ENCODE measurements around the gene CDC16.
"Not testable (repeated sequence)": the region's sequence is repeated elsewhere in the genome, so short reads cannot be mapped to it uniquely, and the experiment has no call there.

CDC16 gene, protein sequence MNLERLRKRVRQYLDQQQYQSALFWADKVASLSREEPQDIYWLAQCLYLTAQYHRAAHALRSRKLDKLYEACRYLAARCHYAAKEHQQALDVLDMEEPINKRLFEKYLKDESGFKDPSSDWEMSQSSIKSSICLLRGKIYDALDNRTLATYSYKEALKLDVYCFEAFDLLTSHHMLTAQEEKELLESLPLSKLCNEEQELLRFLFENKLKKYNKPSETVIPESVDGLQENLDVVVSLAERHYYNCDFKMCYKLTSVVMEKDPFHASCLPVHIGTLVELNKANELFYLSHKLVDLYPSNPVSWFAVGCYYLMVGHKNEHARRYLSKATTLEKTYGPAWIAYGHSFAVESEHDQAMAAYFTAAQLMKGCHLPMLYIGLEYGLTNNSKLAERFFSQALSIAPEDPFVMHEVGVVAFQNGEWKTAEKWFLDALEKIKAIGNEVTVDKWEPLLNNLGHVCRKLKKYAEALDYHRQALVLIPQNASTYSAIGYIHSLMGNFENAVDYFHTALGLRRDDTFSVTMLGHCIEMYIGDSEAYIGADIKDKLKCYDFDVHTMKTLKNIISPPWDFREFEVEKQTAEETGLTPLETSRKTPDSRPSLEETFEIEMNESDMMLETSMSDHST

DNA sequence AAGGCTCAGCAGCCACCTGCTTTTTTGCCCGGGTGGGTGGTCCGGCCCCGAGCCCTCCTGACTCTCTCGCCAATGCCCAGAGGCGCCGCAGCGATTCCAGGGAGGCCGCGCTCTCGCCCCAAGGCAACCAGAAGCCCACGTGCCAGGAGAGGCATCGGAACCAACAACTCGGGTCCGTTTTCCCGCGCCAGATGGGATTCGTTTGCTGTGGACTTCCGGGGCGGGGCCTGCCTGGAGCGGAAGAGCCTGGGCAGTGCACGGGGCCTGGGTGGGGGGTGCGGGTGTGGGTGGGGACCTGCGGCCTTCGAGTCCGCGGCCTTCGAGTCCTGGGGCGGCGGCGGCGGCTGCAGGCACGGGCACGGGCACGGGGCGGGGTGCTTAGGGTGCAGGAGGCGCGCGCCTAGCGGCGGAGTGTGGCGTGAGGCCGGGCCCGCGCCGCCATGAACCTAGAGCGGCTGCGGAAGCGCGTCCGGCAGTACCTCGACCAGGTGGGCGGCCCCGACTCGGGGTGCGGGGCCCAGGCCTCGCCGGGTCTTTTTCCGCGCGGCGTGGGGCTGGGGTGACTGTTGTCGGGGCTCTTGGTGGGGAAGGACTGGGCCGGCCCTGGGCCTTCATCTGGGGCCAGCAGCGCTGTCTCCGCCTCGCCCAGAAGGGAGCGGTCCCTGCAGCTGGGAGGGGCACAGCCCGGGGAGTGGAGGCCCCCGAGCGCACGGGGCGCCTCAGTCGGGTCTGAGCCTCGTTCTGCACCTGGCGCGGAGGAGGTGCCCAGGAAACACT lies at the start of gene CDC16:
Gene CDC16, plus strand, starts transcription at position 253 of the 777 bp plus-strand sequence. Its CDS starts 188 bp downstream, at position 441.
- peak; percentile 92 for DNase-seq

DNA sequence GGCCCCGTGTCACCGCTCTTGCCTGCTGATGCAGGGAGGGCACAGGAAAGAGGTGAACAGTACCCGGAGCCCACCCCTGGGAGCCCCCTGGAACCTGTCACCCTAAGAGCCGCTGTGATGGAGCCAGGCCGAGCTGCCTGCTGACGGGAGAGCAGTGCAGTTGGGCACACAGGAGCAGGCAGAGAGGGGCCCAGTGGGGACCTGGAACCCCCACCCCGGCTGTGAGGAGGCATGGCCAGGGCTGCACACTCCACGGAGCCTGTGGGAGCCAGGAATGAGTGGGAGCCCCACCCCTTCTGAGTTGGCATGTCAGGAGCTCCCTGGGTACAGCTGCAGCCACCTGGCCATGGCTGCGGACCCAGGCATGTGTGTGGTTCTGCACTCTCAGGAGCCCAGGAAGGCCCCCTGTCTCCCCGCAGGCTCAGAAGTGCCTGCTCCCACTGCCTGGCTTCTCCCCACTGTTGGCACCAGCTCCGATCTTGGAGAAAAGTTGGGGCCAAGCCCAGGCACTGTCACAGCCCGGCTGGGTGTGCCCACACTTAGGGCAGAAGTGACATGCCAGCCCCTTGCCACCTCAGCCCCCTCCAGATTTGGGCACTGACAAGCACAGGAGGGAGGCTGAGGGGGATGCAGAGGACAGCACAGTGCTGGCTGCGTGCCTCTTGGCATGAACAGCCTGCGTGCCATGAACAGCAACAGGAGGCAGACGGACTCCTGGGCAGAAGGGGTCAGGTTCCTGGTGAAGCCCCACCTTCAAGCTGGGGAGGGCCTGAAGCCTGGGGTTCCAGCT lies 49.3 kb upstream of the CDC16 start:
- no peak for DNase-seq

DNA sequence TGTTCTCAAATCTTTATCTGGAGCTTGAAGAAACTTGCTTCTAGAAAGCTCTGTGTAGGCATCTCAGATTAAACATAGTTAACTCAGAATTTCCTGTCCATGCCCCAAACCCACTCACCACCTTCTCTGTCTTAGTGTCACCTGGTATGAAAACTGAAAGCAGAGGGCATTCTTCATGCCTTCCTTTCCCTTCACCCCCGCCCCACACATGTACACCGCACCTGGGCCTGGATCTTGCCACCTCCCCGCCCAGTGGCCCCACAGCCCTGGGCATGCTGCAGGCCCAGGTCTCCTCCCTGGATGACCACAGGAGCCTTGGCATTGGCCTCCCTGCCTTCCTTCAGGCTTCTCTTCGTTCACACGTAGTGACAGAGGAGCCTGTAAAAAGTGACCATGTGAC lies 39.8 kb upstream of the CDC16 start:
- DNase-seq, result no peak

DNA sequence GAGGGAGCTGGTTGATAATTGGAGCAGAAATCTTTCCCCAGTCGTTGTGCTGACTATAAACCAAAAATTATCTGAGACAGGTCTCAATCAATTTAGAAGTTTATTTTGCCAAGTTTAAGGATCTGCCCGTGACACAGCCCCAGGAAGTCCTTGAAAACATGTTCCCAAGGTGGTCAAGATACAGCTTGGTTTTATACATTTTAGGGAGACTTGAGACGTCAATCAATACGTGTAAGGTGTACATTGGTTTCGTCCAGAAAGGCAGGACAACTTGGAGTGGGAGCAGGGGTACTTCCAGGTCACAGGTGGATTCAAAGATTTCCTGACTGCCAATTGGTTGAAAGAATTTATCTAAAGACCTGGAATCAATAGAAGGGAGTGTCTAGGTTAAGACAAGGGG lies 38.1 kb upstream of the CDC16 start:
- no peak for DNase-seq

DNA sequence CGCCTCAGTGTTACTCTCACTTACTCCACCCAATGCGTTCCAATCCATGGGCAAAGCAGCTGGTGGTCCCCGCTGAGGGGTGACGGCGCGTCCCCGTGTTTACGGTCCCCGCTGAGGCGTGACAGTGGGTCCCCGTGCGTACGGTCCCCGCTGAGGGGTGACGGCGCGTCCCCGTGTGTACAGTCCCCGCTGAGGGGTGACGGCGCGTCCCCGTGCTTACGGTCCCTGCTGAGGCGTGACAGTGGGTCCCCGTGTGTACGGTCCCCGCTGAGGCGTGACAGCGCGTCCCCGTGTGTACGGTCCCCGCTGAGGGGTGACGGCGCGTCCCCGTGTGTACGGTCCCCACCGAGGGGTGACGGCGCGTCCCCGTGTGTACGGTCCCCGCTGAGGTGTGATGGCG lies 36.1 kb upstream of the CDC16 start:
- DNase-seq, result no peak

DNA sequence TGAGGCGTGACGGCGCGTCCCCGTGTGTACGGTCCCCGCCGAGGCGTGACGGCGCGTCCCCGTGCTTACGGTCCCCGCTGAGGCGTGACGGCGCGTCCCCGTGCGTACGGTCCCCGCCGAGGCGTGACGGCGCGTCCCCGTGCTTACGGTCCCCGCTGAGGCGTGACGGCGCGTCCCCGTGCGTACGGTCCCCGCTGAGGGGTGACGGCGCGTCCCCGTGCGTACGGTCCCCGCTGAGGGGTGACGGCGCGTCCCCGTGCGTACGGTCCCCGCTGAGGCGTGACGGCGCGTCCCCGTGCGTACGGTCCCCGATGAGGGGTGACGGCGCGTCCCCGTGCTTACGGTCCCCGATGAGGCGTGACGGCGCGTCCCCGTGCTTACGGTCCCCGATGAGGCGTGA lies 35.2 kb upstream of the CDC16 start:
- not testable (repeated sequence) for DNase-seq

DNA sequence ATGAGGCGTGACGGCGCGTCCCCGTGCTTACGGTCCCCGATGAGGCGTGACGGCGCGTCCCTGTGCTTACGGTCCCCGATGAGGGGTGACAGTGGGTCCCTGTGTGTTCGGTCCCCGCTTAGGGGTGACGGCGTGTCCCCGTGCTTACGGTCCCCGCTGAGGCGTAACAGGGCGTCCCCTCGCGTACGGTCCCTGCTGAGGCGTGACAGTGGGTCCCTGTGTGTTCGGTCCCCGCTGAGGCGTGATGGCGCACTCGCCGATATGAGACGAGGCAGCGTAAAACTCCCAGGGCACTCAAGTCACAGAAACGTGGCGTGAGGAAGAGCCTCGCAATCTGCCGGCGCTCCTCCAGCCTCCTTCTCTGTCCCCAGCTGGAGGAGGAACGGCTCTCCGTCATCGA lies 34.7 kb upstream of the CDC16 start:
- no peak for DNase-seq

DNA sequence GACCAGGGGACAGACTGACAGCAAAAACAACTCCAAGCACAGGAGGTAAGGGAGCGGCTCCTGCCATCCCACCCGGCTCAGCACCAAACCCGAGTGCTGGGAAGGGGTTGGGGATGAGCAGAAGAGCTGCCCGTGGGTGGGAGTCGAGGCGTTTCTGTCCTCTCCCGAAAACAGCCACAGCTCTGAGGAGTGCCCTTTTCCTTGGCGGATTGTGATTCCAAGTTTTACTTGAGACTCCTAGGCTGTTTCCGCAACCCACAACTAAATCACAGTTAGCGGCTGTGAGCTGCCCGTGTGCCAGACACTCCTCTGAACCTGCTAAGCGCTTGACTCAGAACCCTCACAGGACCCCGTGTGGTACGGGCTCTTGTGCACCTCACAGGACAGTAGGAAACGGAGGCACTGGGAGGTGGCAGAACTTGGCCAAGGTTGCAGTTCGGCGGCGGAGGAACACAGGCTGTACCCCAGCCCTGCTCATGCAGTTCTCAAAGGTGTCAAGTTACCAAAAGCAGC lies 34.2 kb upstream of the CDC16 start:
- no peak for DNase-seq

DNA sequence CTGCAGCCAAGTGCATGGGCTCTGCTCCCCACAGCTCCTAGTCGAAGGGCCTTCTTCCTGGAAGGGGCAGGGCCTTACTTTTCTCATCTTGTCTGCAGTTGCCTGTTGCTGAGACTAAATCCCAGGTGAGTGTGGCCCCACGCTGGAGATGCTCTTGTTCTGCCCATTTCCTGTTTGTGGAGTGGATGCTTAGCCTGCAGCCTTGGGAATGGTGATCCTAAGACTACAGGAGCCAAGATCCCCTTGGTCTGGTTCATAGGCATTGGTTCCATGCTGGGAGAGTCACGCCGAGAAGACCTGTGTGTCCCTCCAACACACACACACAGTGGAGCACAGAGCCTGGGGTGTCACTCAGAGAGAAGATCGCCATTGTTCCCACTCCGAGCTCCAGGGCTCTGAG lies 32.1 kb upstream of the CDC16 start:
- DNase-seq, result no peak

DNA sequence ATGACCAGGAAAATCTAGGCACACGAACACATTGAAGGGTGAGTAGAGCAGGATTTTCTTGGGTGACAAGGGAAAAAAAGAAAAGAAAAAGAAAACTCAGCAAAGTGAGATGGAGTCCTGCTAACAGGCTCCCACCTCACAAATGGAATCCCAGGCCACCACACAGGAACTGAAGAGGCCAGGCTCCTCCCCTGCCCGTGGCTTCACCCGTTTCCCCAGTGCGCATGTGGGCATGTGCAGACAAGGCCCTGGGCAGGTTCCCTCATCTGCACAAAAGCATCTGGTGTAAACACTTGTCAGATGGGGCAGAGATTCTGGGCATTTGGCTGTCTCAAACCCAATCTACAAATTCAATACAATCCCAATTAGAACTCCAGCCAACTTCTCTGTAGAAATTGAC lies 31.2 kb upstream of the CDC16 start:
- no peak for DNase-seq

DNA sequence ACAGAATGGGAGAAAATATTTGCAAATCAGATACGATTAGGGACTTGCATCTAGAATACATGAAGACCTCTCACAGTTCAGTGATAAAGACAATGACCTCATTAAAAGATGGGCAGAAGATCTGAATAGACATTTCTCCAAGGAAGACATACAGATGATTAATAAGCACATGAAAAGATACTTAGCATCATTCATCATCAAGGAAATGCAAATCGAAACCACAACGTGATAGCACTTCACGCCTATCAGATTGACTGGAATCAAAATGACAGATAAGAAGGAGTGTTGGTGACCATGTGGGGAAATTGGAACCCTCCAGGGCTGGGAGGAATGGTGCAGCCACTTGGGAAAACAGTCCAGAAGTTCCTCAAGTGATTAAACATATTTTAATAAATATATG lies 29.8 kb upstream of the CDC16 start:
- DNase-seq, result no peak

DNA sequence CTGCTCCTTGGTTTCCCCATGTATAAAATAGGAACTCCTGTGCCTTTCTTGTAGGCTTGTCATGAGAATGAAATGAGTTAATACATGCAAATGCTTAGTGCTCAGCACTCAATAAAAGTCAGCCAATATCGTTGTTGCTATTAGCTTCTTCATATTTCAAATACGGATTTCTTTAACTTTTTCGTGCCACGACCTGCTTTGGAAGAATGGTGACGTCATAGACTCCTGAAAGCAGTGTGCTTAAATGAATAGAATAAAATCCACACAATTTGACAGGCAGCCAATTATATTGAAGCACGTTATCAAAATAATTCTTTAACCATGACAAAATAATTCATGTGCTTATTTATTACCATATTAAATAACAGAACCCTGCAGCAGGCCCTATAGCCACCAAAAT lies 26.6 kb upstream of the CDC16 start:
- no peak for DNase-seq

DNA sequence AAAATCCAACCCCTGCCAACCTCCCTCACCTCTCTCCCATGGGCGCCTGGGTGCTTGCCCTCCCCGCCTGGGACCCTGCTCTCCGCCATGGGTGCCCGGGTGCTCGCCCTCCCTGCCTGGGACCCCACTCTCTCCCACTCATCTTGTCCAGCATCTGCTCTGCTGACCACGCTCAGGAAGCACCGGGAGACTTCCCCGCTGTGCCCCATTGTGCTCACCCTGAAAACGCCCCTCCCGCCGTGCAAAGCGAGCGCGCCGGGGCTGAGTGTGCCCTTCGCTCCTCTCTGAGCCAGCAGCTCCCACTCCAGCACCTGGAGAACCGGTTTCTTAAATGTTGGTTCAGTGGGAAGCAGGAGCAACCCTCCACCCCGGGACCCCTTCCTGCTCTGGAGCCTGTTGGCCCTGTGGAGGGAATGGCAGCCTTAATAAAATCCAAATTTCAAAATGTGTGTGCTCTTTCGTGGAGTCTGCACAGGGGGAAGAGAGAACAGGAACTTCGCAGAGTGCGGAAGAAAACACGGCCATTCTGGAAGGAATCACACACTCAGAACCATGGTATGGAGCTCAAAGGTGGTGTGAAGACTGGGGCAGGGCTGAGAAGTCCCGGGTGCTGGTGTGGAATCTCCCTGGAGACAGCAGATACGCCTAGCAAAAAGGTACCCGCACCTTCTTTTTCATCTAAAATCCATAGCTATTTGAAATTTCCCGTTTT lies 23.1 kb upstream of the CDC16 start:
- DNase-seq, result no peak

DNA sequence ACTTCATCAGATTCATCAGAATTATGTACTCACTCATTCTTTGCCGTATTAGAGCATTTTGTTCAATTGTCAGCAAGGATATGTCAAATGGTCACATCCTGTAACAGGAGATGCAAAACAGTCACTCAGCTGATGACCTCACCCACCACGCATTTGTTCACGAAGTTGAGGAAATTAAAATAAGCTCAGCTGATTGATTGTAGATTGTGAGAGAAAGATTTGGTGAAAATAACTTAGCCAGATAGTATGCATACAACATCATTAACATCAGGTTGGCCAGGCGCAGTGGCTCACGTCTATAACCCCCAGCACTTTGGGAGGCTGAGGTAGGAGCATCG lies 22.6 kb upstream of the CDC16 start:
- DNase-seq, result peak; percentile 61

DNA sequence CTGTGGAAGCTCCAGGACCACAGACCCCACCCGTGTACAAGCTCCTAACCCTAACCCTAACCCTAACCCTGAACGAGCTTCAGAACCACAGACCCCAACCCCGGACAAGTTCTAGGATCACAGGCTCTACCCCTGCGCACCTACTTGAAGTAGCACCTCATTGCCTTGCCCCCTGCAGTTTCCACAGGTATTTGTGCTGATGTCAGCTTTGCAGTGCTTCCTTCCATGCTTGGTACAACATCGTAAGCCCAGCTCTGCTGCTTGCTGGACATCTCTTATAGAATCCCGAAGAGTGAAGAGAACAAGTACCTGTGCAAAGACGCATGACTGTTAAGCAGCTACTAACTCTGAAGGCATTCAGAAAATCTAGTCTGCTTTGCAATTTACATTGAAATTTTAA lies 20.7 kb upstream of the CDC16 start:
- DNase-seq, result no peak

DNA sequence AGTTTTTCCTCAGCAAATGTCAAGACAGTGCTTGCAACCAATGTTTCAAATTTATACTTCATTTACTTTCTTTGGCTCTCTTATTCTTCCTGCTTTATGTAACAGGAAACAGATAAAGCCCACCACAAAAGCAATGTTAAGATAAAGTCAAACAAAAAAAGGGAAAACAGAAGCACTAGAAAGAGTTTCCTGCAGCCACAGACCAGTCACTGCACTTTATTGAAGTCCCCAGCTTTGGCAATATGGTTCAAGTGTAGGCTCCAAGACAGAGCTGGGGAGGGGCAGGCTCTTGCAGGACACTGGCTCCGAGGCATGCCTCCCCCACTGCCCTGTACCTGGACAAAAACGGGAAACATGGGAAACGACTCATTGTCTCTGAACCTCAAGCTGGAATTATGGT lies 15.3 kb upstream of the CDC16 start:
- DNase-seq, result no peak

DNA sequence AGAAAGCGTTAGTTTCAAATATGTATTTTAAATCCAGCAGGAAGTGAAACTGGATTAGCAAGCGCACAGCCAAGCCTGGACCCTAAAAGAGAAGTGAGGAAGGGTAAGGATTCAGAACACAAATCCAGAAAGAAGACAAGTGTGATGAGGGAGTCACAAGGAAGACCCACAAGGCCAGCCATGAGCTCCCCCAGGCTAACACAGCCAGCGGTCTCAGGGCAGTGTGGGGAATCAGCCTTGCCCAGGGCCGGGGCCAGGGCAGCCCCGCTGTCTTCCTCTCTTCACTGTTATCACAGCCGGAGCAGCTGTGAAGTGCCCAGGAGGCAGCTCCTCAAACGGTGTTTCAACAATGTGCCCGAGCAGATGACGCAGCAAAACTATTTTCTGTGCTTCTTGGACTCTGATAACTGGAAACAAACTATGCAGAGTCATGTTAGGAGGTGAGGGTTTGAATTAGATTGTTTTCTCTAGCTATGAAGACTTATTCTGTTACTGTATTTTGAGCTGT lies 12.2 kb upstream of the CDC16 start:
- no peak for DNase-seq

DNA sequence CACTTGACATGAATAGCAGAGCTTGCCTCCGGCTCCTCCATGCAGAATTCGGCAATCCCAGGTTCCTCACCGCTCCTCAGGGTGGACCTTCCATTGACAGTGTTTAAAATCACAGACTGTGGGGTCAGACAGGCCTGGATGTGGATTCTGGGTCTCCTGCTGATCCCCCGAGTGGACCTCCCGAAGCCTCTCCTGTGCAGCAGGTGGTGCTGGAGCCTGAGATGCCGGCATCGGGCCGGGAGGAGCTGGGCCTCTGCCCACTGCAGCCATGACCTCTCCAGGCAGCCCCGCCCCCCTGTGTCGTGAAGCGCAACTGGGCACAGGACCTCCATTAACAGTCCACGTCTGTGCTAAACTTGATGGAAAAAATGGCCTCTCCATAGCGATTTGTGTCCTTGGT lies 10.5 kb upstream of the CDC16 start:
- no peak for DNase-seq

DNA sequence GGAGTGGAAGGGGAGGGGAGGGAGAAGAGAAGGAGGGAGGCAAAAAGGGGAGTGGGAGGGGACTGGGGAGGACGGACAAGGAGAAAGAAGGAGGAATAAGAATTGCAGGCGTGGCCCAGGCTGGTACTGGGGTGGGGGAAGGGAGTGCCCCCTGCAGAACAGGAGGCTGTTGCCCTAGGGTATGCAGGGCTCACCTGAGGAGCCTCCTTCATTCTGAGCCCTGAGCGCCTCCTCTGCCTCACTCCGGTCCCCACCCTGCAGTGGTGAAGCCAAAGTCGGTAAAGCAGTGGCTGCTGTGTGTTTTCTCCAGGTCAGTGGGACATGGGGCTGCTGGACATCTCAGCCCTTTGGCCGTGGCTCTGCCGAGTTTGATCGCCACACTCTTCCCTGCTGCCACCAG lies 9.1 kb upstream of the CDC16 start:
- DNase-seq, result no peak

DNA sequence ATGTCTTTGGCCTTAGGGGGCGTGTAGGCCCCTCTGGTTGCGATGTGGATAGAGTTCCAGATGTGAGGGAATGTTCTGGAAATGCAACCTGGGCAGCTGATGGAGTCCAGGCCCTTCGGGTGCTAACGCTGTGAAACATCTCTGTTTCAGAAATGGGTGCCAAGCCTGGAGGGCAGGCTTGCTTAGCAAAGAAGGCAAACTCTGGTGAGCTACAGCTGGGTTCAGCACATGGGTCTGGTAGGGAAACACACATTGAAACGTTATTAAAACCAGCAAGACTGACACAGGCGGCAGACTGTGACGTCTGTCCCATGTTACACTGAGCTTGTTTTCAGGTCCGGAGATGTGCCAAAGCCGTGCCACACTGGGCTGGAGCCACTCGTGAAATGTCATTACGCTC lies 8.6 kb upstream of the CDC16 start:
- DNase-seq, result no peak

DNA sequence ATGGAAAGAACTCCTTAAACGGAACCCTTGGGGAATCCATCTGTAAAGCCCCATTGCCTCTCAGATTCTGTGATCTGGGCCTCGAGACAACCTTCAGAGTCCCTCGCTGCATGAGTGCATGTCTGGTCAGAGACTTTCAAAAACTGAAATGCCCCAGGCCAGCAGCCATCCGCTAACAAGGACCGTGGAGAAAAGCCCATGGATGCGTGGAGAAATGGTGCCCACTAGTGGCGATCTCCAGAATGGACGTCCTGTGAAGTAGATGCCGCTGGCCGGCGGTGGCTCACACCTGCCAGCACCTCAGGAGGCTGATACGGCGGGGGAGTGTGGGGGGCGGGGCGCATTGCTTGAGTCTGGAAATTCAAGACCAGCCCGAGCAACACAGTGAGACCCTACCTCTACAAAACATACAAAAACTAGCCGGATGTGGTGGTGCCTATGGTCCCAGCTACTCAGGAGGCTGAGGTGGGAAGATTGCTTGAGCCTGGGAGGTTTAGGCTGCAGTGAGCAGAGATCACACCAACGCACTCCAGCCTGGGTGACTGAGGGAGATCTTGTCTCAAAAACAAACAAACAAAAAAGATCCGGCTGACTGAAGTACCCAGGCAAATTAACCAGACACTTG lies 7.9 kb upstream of the CDC16 start:
- peak; percentile 54 for DNase-seq

DNA sequence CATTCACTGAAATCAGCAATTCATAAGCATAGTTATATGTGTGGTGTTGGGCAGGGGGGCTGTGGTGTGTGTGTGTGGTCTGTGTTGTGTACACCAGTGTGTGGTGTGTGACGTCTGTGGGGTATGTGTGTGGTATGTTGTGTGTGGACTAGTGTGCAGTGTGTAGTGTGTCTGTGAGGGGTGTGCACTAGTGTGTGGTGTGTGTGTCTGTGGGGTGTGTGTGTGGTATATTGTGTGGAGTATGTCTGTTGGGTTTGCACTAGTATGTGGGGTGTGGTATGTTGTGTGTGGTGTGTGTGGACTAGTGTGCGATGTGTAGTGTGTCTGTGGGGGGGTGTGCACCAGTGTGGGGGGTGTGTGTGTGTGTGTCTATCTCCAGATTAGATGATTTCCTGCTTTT lies 7.2 kb upstream of the CDC16 start:
- DNase-seq, result no peak

Data from HCEC 1CT (cell line).